Kidney capillary endothelial cell (primary cell): ENCODE results near the gene ABLIM1.
"Not testable (repeated sequence)": the region's sequence is repeated elsewhere in the genome, so short reads cannot be mapped to it uniquely, and the experiment has no call there.

Experiments
- DNase-seq: peaks from one replicate; pipeline ENCODE4 v3.0.0-alpha.2; 2018; ENCODE audit warnings: low spot score

Gene ABLIM1

GRCh38 chr10:114658175-114658574 is at the start of gene ABLIM1:
Gene ABLIM1, minus strand, starts transcription at chr10:114658275. Its CDS starts 75 bp downstream, at chr10:114658200.
- DNase-seq, result no peak

GRCh38 chr10:114706458-114707055 is 48.5 kb upstream of the ABLIM1 start:
- no peak for DNase-seq

GRCh38 chr10:114704679-114705078 is 46.6 kb upstream of the ABLIM1 start:
- DNase-seq, result no peak

GRCh38 chr10:114703377-114704107 is 45.5 kb upstream of the ABLIM1 start:
- DNase-seq, result no peak

- DNase-seq, result no peak
Measured at GRCh38 chr10:114698271-114699061, 40.4 kb upstream of the ABLIM1 start.

GRCh38 chr10:114697061-114697598 is 39.1 kb upstream of the ABLIM1 start:
- DNase-seq, result no peak

- DNase-seq, result not testable (repeated sequence)
Measured at GRCh38 chr10:114696301-114696700, 38.2 kb upstream of the ABLIM1 start.

- DNase-seq, result no peak
Measured at GRCh38 chr10:114694752-114695151, 36.7 kb upstream of the ABLIM1 start.

GRCh38 chr10:114694062-114694461 is 36.0 kb upstream of the ABLIM1 start:
- no peak for DNase-seq

GRCh38 chr10:114691442-114691941 is 33.4 kb upstream of the ABLIM1 start:
- no peak for DNase-seq

- DNase-seq, result no peak
Measured at GRCh38 chr10:114688786-114689185, 30.7 kb upstream of the ABLIM1 start.

GRCh38 chr10:114687459-114687858 is 29.4 kb upstream of the ABLIM1 start:
- DNase-seq, result no peak

- DNase-seq, result no peak
Measured at GRCh38 chr10:114686013-114686412, 27.9 kb upstream of the ABLIM1 start.

- no peak for DNase-seq
Measured at GRCh38 chr10:114685456-114685855, 27.4 kb upstream of the ABLIM1 start.

GRCh38 chr10:114684822-114685209 is 26.7 kb upstream of the ABLIM1 start:
- DNase-seq, result peak; percentile 63

GRCh38 chr10:114684084-114684821 is 26.2 kb upstream of the ABLIM1 start:
- DNase-seq, result peak; percentile 27

GRCh38 chr10:114683593-114683992 is 25.5 kb upstream of the ABLIM1 start:
- no peak for DNase-seq

GRCh38 chr10:114683162-114683561 is 25.1 kb upstream of the ABLIM1 start:
- DNase-seq, result no peak

GRCh38 chr10:114682532-114682931 is 24.5 kb upstream of the ABLIM1 start:
- no peak for DNase-seq

GRCh38 chr10:114682121-114682520 is 24.0 kb upstream of the ABLIM1 start:
- DNase-seq, result no peak

GRCh38 chr10:114681542-114681941 is 23.5 kb upstream of the ABLIM1 start:
- no peak for DNase-seq
